H1 (cell line): ENCODE data around the gene TSPAN1. TPM values are rescaled to one million over a fixed set of nuclear protein-coding genes. Genes with fewer than 3 reads are reported as not detected.

Source experiments
- KDM4A ChIP-seq: IDR thresholded peaks from one replicate; pipeline ENCODE4 v1.7.1; 2012; ENCODE audit warnings: low read depth, mild to moderate bottlenecking, moderate library complexity, low read length, inconsistent platforms; ENCODE audit not compliant: severe bottlenecking
- RXRA ChIP-seq: IDR thresholded peaks from 2 replicates; pipeline ENCODE4 v1.6.1; 2011; ENCODE audit warnings: low read depth, mild to moderate bottlenecking, low read length, moderate library complexity; ENCODE audit not compliant: insufficient read depth
- SIX5 ChIP-seq: IDR thresholded peaks from 2 replicates; pipeline ENCODE4 v1.6.1; 2011; ENCODE audit warnings: mild to moderate bottlenecking, low read depth, low read length
- polyA plus RNA-seq, 7 experiments: library from polyadenylated mRNA; depleted of rRNA in 3 of 7; stranded (reverse) in 5 of 7; unstranded in 2 of 7; fragments of >200 nt in 5 of 7; fragments of 200-250 nt in 2 of 7; gene quantifications; 1 replicate in 5 of 7; 2 replicates in 1 of 7; 4 replicates in 1 of 7; pipeline versions ENCODE4 v1.2.1 to v1.2.3, GENCODE V29; 2011 to 2013; ENCODE audit warnings: missing spikeins in 2 of 7, mixed read lengths in 2 of 7
- total RNA-seq: library from RNA; stranded (reverse); fragmentation: NEBNext Ultra II Directional; extraction: Animal tissue kit (Norgen Biotek cat#: 25700); gene quantifications from 2 replicates; pipeline ENCODE4 v1.2.1, GENCODE V29; 2021
- TF ChIP-seq, protein P1 (sequence below), 3 experiments: IDR thresholded peaks; 1 replicate in 2 of 3; 2 replicates in 1 of 3; pipeline versions ENCODE4 v1.5.1 to v1.6.1; 2011; ENCODE audit warnings: low read length in 3 of 3, mild to moderate bottlenecking in 3 of 3, inconsistent platforms in 2 of 3, low read depth in 1 of 3, moderate library complexity in 1 of 3; ENCODE audit not compliant: insufficient read depth in 1 of 3; ENCODE audit errors: control extremely low read depth in 1 of 3

Gene TSPAN1
- total and polyA plus RNA-seq, 2 of the 8 experiments (the other 6 are each of a cell fraction or from before 2014, with no cell fraction given), result 0.05 TPM; not detected in 1

DNA sequence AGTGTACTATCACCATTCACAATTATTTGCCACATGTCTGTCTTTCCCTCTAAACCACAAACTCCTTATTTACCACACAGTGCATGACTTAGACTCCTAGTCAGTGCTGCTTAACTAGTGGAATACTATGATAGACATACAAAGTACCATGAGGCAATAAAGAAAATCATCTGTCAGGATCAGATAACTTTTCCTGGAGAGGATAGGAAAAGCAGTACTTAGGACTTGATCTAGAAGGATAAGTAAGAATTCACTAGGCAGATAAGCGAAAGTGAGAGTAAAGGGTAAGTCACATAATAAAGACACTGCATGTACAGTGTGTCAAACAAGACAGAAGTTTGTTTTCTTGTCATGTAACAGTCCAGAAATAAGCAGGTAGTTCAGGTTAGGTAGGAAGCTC, 21.2 kb upstream of the TSPAN1 start (continued):
- TF ChIP-seq SIX5 (no peak), KDM4A (no peak), RXRA (no peak)
- TF ChIP-seq, protein P1, sequence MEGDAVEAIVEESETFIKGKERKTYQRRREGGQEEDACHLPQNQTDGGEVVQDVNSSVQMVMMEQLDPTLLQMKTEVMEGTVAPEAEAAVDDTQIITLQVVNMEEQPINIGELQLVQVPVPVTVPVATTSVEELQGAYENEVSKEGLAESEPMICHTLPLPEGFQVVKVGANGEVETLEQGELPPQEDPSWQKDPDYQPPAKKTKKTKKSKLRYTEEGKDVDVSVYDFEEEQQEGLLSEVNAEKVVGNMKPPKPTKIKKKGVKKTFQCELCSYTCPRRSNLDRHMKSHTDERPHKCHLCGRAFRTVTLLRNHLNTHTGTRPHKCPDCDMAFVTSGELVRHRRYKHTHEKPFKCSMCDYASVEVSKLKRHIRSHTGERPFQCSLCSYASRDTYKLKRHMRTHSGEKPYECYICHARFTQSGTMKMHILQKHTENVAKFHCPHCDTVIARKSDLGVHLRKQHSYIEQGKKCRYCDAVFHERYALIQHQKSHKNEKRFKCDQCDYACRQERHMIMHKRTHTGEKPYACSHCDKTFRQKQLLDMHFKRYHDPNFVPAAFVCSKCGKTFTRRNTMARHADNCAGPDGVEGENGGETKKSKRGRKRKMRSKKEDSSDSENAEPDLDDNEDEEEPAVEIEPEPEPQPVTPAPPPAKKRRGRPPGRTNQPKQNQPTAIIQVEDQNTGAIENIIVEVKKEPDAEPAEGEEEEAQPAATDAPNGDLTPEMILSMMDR (IDR thresholded peaks at IDR 0.05; ENCODE audit: control extremely low read depth in 1 of 3, insufficient read depth in 1 of 3, low read depth in 1 of 3, low read length in 3 of 3), result no peak
